Prostate gland (tissue), 2 donors: ENCODE measurements around the gene COL11A1.

Experiments used
- CTCF ChIP-seq, 4 experiments: fragments of 200-600 bp in 2 of 4; fragments of 450-650 bp in 2 of 4; sonication (generic) in 2 of 4; IDR thresholded peaks; 1 replicate in 3 of 4; 2 replicates in 1 of 4; pipeline ENCODE4 v1.5.1; 2016 to 2019; ENCODE audit warnings: antibody characterized with exemption in 4 of 4, mild to moderate bottlenecking in 2 of 4, moderate library complexity in 2 of 4
- POLR2A ChIP-seq: fragments of 450-650 bp; IDR thresholded peaks from one replicate; pipeline ENCODE4 v1.6.1; 2016; ENCODE audit warnings: antibody characterized with exemption, mild to moderate bottlenecking

- TF ChIP-seq CTCF (IDR thresholded peaks at IDR 0.05): no peak
- no peak for TF ChIP-seq POLR2A
Measured at GRCh38 chr1:103129255-103129654, 20.9 kb upstream of the COL11A1 start.
